Left ventricle myocardium superior (tissue), 1 donor: ENCODE results near the gene SLC1A2. TPM values are rescaled to one million over a fixed set of nuclear protein-coding genes. Genes with fewer than 3 reads are reported as not detected.
A peak's percentile ranks its signal among the peaks of the same experiment; 100 is the strongest.
"Not testable (repeated sequence)": the region's sequence is repeated elsewhere in the genome, so short reads cannot be mapped to it uniquely, and the experiment has no call there.

Source experiments
- ATAC-seq: fragments of 200-7000 bp; cut with Tn5 transposase; one replicate; pipeline ENCODE4 v1.9.1; 2020; ENCODE audit warnings: mild to moderate bottlenecking, moderate library complexity
- DNase-seq: peaks from one replicate; pipeline ENCODE4 v3.0.0-alpha.2; 2020
- intact Hi-C: fragments of 100-400 bp; cut with micrococcal nuclease; formaldehyde crosslinking; loops from one replicate; pipeline ENCODE4 v1.11.0; 2022
- total RNA-seq: library from RNA; stranded (reverse); fragmentation: NEBNext Ultra II Directional; extraction: Animal tissue kit (Norgen Biotek cat#: 25700); gene quantifications from one replicate; pipeline ENCODE4 v1.2.1, GENCODE V29; 2021
- donor health status: DM: no; HTN: yes; CAD: no; lungs with severe emphysema.

SLC1A2 gene
- total RNA-seq, 1 donor from 2014 or later, result 2.7 TPM

DNA sequence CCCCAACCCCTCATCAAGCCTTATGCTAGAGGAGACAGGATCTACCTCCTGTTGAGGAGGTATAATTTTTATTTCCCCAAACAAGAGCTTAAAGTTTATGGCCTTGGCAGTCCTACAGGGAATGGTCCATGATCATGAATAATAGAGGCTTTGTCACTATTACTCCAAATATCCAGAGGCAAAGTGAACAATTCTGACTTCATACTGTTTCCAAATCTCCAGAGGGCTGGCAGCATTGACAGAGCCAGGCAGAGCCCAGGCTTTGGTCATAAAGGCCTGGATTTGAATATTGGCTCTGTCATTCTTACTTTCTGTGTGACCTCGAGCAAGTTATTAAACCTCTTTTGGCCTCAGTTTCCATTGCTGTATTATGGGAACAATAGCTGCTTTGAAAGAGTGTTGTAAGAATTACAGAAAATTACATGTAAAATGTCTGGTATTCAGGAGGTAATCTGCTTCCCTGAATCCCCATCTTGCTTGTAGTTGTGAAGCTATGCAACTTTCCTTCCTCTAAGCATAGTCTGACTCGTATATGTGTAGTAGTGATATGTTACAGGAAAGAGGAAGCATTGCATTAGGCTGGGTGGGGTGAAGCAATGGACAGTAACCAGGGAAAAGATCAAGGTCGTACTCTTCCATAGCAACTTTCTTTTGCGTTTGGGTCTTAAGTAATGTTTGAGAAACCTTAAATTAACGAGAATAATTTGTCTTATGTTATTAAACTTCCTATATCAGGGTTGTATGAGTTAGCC, 191.6 kb downstream of the SLC1A2 start:
- intact Hi-C loops, result no loop called here
- DNase-seq, result no peak
- ATAC-seq, result peak; percentile 63

DNA sequence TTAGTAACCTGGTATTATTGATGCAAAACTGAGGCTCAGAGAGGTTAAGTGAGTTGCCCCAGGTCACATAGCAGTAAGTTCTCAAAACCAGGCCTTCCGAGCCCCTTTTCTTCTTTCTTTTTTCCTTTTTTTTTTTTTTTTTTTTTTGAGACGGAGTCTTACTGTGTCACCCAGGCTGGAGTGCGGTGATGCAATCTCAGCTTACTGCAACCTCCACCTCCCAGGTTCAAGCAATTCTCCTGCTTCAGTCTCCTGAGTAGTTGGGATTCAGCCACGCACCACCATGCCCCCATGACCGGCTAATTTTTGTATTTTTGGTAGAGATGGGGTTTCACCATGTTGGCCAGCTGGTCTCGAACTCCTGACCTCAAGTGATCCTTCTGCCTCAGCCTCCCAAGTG, 192.6 kb downstream of the SLC1A2 start:
- ATAC-seq, intact Hi-C loops, DNase-seq: not testable (repeated sequence)

DNA sequence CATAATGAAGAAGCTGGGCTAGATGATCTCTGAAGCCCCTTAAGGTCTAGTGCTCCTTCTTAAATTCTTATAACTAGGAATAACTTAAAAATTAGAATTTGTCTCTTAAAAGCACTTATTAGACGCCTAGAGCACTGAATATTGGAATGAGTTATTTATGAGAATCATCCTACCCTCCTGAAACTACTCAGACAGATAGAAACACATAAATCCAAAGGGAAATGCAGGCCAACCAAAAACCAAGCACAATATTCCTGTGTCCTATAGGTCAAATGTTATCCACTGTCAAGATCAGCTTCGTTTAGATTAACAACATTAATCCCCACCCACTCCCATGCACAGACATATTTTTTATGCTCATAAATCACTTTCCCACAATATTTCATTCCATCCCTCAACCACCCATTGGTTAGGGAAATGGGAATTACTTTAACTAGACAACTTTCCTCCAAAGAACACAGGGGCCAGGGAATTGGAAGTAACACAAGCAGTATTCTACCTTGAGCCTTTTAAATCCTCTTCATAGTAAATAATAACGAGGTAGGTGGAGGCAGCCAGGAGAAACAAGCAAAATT, 193.3 kb downstream of the SLC1A2 start:
- intact Hi-C loops, result no loop called here
- ATAC-seq (no peak), DNase-seq (no peak)

DNA sequence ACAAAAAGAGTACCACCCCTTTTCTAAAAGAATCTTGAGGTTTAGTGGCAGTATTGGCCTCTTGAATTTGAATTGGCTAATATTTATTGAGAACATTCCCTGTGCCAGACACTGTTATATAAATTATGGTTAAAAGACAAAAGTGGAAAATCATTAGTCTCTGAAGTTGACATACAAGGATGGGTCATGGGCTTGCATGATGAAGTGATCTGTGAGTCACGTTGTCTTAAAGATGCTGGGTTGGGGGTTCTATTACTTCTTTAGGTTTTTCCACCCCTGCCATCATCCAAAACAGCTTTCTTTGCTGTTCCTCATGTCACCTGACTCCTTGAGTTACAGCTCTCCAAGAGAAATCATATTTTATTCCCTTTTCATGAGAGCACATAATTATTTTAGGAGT, 195.4 kb downstream of the SLC1A2 start:
- DNase-seq (no peak), ATAC-seq (no peak)
- intact Hi-C loops, result no loop called here

DNA sequence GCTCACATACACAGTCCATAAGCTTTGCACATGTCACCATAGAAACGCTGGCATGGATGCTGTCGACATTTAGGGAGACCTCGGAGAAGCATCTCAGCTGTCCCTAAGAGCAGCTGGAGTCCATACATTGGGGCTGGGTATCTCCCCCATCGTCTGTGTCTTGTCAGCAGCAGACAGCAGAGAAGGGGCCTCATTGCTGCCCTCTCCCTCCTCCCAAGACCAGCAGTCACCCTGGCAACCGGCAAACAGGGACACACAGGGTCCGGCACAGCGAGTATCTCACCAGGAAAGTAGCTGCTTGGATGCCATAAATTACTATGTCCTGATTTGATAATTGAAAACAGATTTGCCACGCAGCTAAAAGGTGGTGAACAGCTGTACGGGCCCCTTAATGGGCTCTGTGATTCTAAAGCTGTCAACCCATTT, 196.0 kb downstream of the SLC1A2 start:
- DNase-seq (no peak), ATAC-seq (peak; percentile 44)
- intact Hi-C loops, result no loop called here

DNA sequence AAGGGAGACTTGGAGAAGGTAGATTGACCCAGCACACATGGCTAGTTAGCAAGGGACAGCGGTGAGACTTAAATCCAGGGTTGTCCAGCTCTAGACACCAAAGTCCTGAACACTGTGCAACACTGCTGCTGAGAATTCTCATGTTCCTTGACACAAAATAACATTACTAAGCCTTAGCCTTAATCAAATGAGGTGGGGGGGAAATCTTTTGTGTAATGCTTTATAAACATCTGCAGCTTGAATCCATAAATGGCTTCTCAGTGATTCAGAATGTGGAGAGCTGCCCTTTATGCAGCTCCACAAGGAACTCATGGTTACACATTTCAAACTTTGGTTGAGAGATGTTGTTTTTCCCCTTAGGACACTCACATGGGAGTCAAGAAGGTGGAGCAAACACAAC, 200.4 kb downstream of the SLC1A2 start:
- intact Hi-C loops, result no loop called here
- DNase-seq, result no peak
- ATAC-seq, result no peak

DNA sequence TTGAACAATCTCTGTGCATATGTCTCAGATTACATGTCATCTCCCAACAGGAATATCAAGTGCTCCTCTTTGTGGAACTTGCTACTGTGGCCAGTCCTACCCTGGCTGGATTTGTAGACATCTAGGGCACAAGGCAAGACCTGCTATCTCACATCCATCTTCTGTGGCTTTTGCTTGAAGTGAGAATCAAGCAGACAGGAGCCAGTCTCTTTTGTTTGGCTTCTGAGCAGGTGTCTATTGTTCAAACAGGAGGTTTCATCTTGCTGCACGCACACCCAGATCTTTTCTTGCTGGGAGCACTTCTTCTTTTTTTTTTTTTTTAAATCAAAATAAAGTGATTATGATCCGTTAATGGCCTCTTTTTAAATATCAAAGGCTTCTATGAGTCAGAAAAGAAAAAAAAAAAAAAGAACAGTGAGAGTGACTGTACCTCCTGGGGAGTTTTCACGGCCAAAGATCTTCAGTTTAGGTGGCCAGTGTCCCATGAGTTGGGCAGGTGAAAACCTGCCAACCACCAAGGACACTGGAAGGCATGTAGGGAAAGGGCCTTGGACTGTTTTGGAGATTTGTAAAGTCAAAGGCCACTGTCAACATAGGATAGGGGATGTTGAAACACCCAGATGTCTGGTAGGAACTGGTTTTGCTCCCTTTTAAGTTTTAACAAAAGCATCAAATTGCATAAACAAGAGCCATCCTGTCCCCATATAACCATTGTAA, 202.2 kb downstream of the SLC1A2 start:
- DNase-seq (no peak), ATAC-seq (no peak)
- intact Hi-C loops, result no loop called here

DNA sequence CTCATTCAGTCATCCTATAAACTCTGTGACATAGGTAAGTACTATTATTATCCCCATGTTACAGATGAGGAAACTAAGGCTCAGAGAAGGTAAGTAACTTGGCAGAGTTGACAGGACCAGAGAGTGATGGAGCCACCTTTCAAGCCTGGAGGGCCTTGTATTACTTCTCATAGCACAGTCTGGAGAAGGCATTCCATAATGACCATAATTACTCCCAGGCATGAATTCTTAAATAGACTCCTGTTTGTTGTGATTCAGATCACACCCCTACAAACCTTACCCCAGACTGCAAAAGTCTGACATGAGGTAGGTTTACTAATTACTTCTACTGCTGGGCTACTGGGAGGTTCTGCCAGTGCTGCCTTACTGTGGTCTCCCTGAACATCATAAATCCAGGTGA, 203.4 kb downstream of the SLC1A2 start:
- ATAC-seq, result no peak
- DNase-seq, result no peak
- intact Hi-C loops, result no loop called here

DNA sequence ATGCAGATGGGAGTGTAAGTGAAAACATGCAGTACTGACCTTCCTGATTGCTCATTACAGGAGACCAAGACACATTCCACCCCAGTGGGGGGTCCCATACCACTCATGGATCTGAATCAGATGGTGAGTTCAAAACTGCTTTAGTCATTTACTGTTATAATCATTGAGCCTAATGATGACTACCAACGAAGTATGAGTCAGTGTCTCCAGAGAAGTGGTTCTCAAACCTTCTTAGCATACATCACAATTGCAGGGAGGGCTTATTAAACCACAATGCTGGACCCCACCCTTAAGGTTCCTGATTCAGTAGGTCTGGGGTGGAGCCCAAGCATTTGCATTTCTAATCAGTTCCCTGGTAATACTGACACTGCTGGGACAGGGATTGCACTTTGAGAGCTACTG, 204.6 kb downstream of the SLC1A2 start:
- ATAC-seq (no peak), DNase-seq (no peak)
- intact Hi-C loops, result no loop called here

DNA sequence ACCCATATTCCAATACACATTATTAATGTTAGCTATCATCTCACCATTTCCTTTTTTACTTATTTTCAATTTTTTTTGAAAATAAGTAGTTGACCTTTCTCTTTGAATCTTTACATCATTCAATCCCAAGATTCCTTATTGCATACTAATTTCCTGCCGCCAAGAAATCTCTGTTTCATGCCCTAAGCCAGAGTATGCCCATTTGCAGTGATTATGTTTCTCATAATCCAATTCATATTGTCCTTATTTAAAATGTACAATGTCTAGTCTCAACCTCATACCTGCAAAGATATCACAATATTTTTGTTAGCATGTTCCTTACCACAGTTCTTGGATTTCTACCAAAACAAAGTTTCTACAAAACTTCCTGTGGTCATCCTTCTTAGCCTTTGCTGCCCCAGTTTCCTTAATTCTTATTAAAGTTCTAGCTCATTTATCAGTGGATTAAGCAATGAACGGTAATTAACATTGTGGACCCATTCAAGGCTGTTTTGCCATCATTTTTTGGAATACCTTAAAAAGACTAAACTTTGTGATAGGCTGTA, 205.1 kb downstream of the SLC1A2 start:
- DNase-seq (no peak), ATAC-seq (no peak)
- intact Hi-C loops, result no loop called here

DNA sequence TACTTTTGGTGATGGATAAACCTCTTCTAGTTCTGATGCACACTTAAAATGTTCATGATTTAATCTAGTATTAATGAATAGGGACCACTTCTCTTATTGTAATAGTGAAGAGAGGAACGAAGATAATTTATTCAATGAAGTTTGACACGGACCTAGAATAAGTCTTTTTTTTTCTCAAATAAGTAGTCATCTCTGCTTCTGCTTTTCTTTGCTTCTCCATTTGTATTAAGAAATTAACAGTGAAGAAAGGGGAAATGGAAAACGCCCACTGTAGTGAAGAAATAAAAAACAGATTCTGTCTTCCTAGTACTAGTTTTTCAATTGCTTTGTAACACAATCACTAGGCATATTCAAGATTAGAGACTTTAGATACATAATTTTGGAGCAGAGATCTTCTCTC, 207.4 kb downstream of the SLC1A2 start:
- ATAC-seq (peak; percentile 50), DNase-seq (no peak)
- intact Hi-C loops, result no loop called here

DNA sequence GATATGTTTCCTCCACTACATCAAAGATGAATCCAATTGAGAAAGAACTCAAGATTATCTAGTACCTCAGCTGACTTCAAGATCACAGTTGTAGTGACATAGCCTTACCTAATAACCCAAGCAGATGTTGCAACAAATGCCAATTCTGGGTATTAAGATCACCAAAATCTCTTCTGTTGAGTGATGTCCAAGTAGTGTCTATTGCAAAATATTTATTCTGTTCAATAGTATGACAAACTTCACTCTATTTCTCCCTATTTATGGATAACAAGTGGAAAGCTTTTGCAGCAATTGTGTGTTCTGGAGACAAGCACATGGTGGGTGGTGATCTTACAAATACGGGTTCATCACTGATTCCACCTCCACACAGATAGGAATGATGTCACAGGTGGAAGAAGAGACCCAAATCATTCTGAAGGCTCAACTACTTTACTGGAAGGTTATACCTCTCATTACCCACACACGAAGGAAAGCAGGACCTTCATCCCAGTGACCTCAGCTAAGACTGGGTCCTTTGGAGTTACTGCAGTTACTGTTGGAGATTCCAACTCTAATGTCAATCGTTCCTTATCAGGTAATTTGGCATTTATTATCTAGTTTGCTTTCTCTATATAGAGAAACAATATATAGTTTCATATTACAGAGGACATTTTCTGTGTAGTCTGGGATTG, 208.3 kb downstream of the SLC1A2 start:
- intact Hi-C loops, result no loop called here
- no peak for DNase-seq
- ATAC-seq, result no peak

DNA sequence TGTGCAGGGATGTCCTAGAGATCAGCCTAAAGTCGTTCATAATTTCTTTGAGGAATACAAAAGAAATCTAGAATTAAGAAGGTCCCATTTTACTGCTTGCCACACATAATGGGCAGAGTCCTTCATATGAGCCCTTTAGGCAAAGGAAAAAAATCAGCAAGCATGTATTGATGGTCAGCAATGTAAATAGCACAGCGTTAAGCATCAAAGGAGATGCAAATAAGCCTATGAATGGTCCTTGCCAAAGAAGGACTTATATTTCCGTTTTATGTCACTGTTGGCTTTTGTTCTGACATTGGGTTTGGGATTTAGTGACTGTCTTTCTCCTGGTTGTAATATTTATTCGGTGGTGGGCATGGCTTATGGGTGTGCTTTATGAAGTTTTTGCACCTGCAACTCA, 210.6 kb downstream of the SLC1A2 start:
- intact Hi-C loops, result no loop called here
- DNase-seq (no peak), ATAC-seq (no peak)

DNA sequence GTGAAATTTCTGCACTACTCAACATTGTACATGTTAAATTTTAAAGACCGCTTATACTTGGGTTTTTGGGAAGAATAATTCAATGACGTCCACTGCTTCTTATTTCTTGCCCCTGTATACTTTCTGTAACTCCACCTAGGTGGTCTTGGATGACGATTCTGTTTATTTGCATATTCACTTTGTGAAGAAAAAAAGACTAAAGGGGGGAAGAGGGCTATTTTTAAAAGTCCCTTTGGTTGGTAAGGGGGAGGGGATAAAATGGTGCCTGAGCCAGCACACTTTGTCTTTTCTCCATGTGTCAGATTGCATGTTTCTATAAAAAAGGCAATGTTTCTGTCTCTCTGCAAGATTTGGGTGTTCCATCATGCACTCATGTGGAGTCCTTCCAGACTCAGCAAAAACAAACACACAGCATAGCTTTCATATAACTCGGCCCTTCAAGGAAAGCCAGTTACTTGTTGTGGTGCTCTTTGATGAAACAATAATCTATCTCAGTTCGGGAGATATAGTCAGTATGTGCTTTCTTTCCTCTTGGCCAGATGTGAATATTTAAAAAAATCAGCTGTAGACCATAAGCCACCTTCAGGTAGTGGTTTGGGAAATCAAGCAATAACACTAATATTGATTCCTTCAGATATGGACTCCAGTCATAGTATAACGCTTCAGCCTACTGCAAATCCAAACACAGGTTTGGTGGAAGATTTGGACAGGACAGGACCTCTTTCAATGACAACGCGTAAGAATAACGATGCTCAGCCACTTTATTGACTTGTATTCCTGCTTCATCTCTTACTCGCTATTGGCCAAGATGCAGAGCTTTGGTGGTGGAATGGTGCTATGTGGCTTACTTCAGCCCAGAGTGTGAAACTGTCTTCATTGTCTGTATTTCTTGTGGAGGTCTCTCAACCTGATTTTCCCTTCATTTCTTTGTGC, 211.6 kb downstream of the SLC1A2 start:
- DNase-seq (no peak), ATAC-seq (no peak)
- intact Hi-C loops, result no loop called here

DNA sequence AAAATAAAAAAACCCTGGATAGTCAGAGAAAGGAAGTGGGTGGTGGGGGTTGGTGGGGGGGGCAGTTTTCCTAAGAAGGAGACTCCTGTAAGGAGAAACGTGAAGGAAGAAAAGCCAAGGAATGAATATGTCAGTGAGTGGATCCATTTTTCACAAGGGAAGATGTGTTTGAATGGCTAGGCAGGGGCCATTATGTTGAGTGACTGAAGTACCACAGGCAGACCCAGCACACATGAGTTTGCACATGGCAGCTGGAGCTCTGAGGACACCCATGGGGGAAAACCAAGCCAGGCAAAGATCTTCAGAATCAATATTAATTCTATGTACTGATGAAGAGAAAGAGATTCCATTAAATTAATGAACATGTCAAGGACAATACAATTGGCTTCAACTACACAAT, 212.7 kb downstream of the SLC1A2 start:
- no peak for ATAC-seq
- intact Hi-C loops, result no loop called here
- DNase-seq, result no peak

DNA sequence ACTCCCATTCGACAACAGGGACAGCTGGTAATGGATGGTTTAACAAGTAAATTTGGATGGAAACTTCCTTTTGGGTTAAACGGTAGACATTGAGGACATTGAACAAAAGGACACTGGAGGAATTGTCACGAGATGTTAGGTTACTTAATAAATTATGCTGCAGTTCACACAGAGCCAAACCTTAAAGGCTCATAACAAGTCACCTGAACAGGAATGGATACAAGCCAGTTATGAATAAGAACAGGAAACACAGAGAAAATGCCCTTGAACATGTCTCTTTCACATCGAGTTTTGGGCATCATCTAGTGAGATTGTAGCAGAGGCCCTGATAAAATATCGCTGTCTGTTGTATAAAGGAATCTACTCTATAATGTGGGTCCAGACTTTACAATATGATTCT, 214.7 kb downstream of the SLC1A2 start:
- intact Hi-C loops, result no loop called here
- no peak for ATAC-seq

More for the DNA sequence above, 214.7 kb downstream of the SLC1A2 start:
- DNase-seq, result no peak
